SK-N-SH (cell line): ENCODE measurements around the gene PROM2.

ENCODE experiments used
- CHD2 ChIP-seq: fragments of 150-350 bp; IDR thresholded peaks from 2 replicates; pipeline ENCODE4 v1.6.1; 2018; ENCODE audit warnings: low read length; ENCODE audit not compliant: partially characterized antibody
- CTCF ChIP-seq: fragments of 200-600 bp; sonication (generic); IDR thresholded peaks from 2 replicates; pipeline ENCODE4 v1.6.1; 2017; ENCODE audit warnings: antibody characterized with exemption, mild to moderate bottlenecking, moderate library complexity
- EZH2phosphoT487 ChIP-seq: fragments of 200-600 bp; sonication (generic); IDR thresholded peaks from 2 replicates; pipeline ENCODE4 v1.6.1; 2017; ENCODE audit warnings: low read depth, mixed run types, mild to moderate bottlenecking, antibody characterized with exemption, moderate library complexity, borderline replicate concordance
- GATA2 ChIP-seq: sonication (generic); formaldehyde crosslinking; IDR thresholded peaks from 2 replicates; pipeline ENCODE4 v1.5.0; 2020; ENCODE audit warnings: mild to moderate bottlenecking, missing genetic modification reagents
- JUND ChIP-seq: IDR thresholded peaks from 2 replicates; pipeline ENCODE4 v1.4.0; 2012
- MAX ChIP-seq: IDR thresholded peaks from 2 replicates; pipeline ENCODE4 v1.4.0; 2012; ENCODE audit warnings: low read depth
- MXI1 ChIP-seq: IDR thresholded peaks from 2 replicates; pipeline ENCODE4 v1.6.1; 2012; ENCODE audit warnings: mild to moderate bottlenecking, low read depth, low read length, improper control_type of control experiment
- POLR2AphosphoS5 ChIP-seq: IDR thresholded peaks from 2 replicates; pipeline ENCODE4 v1.6.1; 2012; ENCODE audit warnings: low read depth, low read length
- RAD21 ChIP-seq: IDR thresholded peaks from 2 replicates; pipeline ENCODE4 v1.6.1; 2012; ENCODE audit warnings: mild to moderate bottlenecking, low read length
- RCOR1 ChIP-seq: fragments of 150-350 bp; IDR thresholded peaks from 2 replicates; pipeline ENCODE4 v1.6.1; 2017; ENCODE audit warnings: antibody characterized with exemption, low read length
- REST ChIP-seq: IDR thresholded peaks from 2 replicates; pipeline ENCODE4 v1.6.1; 2012; ENCODE audit warnings: mild to moderate bottlenecking, low read depth, low read length, moderate library complexity
- SMC3 ChIP-seq: IDR thresholded peaks from 2 replicates; pipeline ENCODE4 v1.6.1; 2012; ENCODE audit warnings: low read depth, low read length, improper control_type of control experiment
- TAF1 ChIP-seq: IDR thresholded peaks from 2 replicates; pipeline ENCODE4 v1.6.1; 2012; ENCODE audit warnings: low read depth, mild to moderate bottlenecking, low read length, moderate library complexity, borderline replicate concordance
- USF2 ChIP-seq: fragments of 150-350 bp; IDR thresholded peaks from 2 replicates; pipeline ENCODE4 v1.6.1; 2017; ENCODE audit warnings: antibody characterized with exemption, low read length, low read depth, borderline replicate concordance

GRCh38 chr2:95326433-95327140, 52.3 kb downstream of the PROM2 start:
- TF ChIP-seq RCOR1 = no peak
- no peak for TF ChIP-seq POLR2AphosphoS5
- TF ChIP-seq CTCF = no peak
- TF ChIP-seq JUND = no peak
- no peak for TF ChIP-seq USF2
- no peak for TF ChIP-seq EZH2phosphoT487
- no peak for TF ChIP-seq RAD21
- no peak for TF ChIP-seq REST
- TF ChIP-seq MAX = no peak
- no peak for TF ChIP-seq CHD2
- TF ChIP-seq SMC3 = no peak
- no peak for TF ChIP-seq MXI1
- no peak for TF ChIP-seq GATA2 (CRISPR knock-in tag)
- TF ChIP-seq TAF1 = no peak
